Measurements from ENCODE around the gene SMYD1. TPM values are rescaled to one million over a fixed set of nuclear protein-coding genes. Genes with fewer than 3 reads are reported as not detected.

The SMYD1 gene
- total and polyA plus RNA-seq, 3 donors from 2014 or later, result 1.5 to 3.1 (median 2.4) TPM

DNA sequence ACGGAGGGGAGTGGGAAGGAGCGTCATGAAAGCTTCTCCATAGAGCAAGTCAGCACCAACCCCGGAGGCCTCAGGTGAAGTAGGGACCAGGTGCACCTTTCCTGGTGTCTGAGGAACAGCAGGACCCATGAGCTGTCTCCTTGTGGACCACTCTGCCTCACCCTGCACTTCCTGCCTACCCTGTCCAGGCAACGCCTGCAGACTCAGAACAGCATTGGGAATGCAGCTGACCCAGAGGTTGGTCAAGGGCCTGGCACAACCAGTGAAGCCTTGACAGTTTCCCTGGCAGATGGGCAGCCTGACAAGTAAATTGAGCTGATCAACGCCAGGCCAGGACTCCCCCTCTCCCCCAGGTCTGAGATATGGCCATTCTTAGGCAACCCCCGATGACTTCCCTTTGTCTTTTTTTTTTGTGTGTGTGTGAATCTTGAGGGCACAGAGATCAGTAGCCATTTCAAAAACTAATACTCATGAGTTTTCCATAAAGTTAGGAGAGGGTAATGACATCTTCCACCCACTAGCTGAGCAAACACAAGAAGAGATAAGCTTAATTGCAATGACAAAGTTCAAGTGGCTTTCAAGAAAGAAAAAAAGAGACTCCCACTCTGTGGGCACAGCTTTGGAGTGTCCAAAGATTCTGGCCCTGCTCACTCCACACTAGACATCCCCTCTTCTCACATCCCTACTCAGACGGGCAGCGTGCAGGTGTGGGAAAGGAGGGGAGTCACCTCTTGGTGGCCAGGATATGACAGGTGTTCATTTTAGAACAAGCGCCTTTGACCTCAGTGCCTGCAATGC, 63.8 kb downstream of the SMYD1 start:
- Histone ChIP-seq H3K4me3 (no peak overlapping the region), H3K4me1 (no peaks in the 10 kb centered on the region), H3K27ac (no peak overlapping the region), H3K36me3 (ENCODE audit: low read depth, missing control alignments) (no peaks in the 10 kb centered on the region), H3K9me3 (no peaks in the 10 kb centered on the region), H3K27me3 (no peaks in the 10 kb centered on the region)
- intact Hi-C loops (cut with DNase I; ENCODE audit: low total_unique reads), result no loop called here
- no peak for DNase-seq
- whole genome bisulfite sequencing, 2 donors, result 70 to 81% methylated on average over 5 to 9 of the region's 9 CpGs
- no peak for TF ChIP-seq POLR2A (IDR thresholded peaks at IDR 0.05)
- TF ChIP-seq, protein P1, sequence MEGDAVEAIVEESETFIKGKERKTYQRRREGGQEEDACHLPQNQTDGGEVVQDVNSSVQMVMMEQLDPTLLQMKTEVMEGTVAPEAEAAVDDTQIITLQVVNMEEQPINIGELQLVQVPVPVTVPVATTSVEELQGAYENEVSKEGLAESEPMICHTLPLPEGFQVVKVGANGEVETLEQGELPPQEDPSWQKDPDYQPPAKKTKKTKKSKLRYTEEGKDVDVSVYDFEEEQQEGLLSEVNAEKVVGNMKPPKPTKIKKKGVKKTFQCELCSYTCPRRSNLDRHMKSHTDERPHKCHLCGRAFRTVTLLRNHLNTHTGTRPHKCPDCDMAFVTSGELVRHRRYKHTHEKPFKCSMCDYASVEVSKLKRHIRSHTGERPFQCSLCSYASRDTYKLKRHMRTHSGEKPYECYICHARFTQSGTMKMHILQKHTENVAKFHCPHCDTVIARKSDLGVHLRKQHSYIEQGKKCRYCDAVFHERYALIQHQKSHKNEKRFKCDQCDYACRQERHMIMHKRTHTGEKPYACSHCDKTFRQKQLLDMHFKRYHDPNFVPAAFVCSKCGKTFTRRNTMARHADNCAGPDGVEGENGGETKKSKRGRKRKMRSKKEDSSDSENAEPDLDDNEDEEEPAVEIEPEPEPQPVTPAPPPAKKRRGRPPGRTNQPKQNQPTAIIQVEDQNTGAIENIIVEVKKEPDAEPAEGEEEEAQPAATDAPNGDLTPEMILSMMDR (IDR thresholded peaks at IDR 0.05), result no peak

DNA sequence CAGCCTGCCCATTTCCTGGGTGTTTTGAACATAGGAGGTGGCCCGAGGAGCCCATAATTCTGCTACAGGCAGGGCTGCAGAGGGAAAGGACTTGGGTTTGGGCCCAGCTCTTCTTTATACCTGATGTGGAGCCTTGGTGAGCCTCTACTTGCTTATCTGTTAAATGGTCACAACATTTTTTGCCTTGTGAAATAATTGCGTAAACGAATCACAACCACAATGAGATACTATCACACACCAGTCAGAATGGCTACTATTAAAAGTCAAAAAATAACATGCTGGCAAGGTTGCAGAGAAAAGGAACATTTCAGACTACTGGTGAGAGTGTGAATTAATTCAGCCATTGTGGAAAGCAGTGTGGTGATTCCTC, 64.4 kb downstream of the SMYD1 start:
- Histone ChIP-seq H3K36me3 (ENCODE audit: low read depth, missing control alignments) (no peaks in the 10 kb centered on the region), H3K4me1 (no peaks in the 10 kb centered on the region), H3K27ac (no peak overlapping the region), H3K27me3 (no peaks in the 10 kb centered on the region), H3K9me3 (no peaks in the 10 kb centered on the region), H3K4me3 (no peak overlapping the region)
- WGBS, 2 donors, result 90 to 100% methylated on average over 3 of the region's 3 CpGs
- intact Hi-C loops (cut with DNase I; ENCODE audit: low total_unique reads), result no loop called here
- no peak for DNase-seq
- TF ChIP-seq POLR2A (IDR thresholded peaks at IDR 0.05), result no peak
- TF ChIP-seq, protein P1 (IDR thresholded peaks at IDR 0.05), result no peak

DNA sequence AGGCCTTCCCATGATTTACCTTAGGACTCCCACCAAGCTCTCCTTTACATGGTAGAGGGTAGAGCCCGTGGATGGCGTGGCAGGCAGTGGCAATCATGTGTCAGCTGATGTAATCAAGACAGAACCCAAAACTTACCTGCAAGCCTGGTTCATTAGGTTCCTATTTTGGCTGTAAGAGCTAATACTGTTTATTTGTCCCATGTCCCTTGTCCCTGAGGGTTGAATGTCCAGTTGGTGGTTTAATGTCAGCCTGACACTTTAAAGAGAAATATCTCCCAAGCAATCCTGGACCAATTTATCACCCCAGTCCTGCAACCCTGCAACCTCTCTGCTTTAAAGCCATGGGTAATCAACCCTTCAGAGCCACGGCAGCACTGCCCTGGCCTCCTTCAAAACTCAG, 66.2 kb downstream of the SMYD1 start:
- H3K4me1 ChIP-seq, result no peaks in the 10 kb centered on the region
- no peaks in the 10 kb centered on the region for H3K27me3 ChIP-seq
- no peak overlapping the region for H3K27ac ChIP-seq
- TF ChIP-seq POLR2A (IDR thresholded peaks at IDR 0.05), result no peak
- TF ChIP-seq, protein P1 (IDR thresholded peaks at IDR 0.05), result no peak
- no peaks in the 10 kb centered on the region for H3K36me3 ChIP-seq (ENCODE audit: low read depth, missing control alignments)
- no peak for DNase-seq
- no peak overlapping the region for H3K4me3 ChIP-seq
- intact Hi-C loops (cut with DNase I; ENCODE audit: low total_unique reads), result no loop called here
- WGBS, 2 donors, result 71 to 78% methylated on average over 3 of the region's 3 CpGs
- no peaks in the 10 kb centered on the region for H3K9me3 ChIP-seq

DNA sequence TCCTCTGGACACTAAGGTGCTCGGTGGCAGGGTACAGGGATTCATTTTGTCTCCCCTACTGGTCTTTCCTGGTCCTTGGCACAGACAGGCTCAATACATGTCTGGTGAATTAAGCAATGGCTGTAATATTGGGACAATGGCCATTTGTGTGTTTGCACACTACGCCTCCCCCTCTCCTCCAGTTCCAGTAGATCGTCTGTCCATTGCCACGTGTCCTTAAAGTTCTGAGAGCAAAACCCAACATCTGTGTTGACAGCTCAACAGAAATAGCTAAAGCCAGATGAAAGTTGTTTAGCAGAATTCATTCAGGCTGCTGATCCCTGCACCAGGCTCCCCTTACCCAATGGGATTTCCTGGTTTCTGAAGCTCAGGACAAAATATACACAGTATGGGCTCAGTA, 69.2 kb downstream of the SMYD1 start:
- Histone ChIP-seq H3K27me3 (no peaks in the 10 kb centered on the region), H3K27ac (no peak overlapping the region), H3K9me3 (no peaks in the 10 kb centered on the region), H3K4me3 (no peak overlapping the region), H3K4me1 (no peaks in the 10 kb centered on the region), H3K36me3 (ENCODE audit: low read depth, missing control alignments) (no peaks in the 10 kb centered on the region)
- DNase-seq, result no peak
- TF ChIP-seq, protein P1 (IDR thresholded peaks at IDR 0.05), result no peak
- TF ChIP-seq POLR2A (IDR thresholded peaks at IDR 0.05), result no peak
- intact Hi-C loops (cut with DNase I; ENCODE audit: low total_unique reads), result no loop called here
- 83 to 84% methylated on average over 4 of the region's 4 CpGs for WGBS, 2 donors

DNA sequence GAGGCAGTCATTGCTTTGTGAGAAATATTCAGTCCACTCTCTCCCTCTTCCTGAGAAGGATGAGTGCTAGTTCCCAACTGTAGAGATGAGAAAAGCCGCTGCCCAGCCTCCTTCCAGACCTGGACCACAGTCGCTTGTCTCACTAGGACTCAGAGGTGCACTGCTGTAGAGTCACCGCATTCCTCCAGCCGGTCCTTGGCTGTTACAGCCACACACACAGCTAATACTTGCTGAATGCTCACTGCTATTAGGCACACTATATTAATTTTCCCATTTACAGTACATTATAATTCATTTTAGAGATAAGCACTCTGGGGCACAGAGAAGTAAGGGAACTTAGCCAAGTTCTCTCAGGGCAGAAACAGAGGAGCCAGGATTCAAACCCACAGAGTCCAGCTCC, 70.2 kb downstream of the SMYD1 start:
- WGBS, 2 donors, result 88 to 96% methylated on average over 4 of the region's 4 CpGs
- no peaks in the 10 kb centered on the region for H3K27me3 ChIP-seq
- intact Hi-C loops (cut with DNase I; ENCODE audit: low total_unique reads), result no loop called here
- no peaks in the 10 kb centered on the region for H3K36me3 ChIP-seq (ENCODE audit: low read depth, missing control alignments)
- H3K4me3 ChIP-seq, result no peak overlapping the region
- no peak for DNase-seq
- H3K27ac ChIP-seq, result no peak overlapping the region
- TF ChIP-seq POLR2A (IDR thresholded peaks at IDR 0.05), result no peak
- TF ChIP-seq, protein P1 (IDR thresholded peaks at IDR 0.05), result no peak
- H3K9me3 ChIP-seq, result no peaks in the 10 kb centered on the region
- H3K4me1 ChIP-seq, result no peaks in the 10 kb centered on the region
